HFF-Myc (cell line): ENCODE data around the gene FAM89B.

Experiments
- DNase-seq: peaks from one replicate; pipeline ENCODE4 v3.0.0-alpha.2; 2011; ENCODE audit warnings: low read depth; ENCODE audit errors: extremely low read depth
- H3K4me3 ChIP-seq: replicated peaks from 2 replicates; pipeline ENCODE4 v1.5.1; 2011; ENCODE audit warnings: low read depth, mild to moderate bottlenecking, control low read depth, low read length
- CTCF ChIP-seq: IDR thresholded peaks from 2 replicates; pipeline ENCODE4 v1.5.1; 2012; ENCODE audit warnings: mild to moderate bottlenecking, low read depth, low read length, control low read depth; ENCODE audit errors: missing control alignments

FAM89B gene

DNA sequence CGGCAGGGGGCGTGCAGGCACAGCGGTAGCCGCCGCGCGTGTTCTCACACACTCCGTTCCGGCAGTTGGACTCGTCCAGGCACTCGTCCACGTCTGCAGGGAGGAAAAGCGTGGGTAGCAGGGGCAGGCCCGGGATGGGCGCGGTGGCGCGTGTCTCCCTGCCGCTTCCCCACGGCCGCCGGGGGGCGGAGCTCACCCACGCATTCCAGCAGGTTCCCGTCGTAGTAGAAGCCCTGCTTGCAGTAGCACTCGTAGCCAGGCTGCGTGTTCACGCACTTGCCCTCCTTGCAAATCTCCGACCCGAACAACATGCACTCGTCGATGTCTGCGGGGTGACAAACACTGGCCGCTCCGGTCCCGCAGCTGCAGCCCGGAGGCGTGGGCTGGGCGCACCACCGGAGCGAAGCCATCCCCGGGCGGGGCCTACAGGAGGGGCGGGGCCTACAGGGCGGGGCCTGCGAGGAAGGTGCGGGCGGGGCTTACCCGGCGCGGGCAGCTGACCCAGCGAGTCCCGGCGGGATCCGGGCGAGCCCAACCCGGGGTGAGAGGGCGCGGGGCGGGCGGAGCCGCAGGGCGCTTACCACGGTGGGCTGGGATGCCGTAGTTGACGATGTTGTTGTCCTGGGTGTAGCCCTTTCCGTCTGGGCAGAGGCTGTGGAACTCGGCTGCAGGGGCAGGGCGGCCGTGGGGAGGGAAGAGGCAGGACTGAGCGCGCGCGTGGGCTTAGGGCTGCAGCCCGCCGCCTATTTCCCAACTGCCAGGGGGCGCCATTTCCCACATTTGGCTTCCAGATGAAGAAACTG lies 31.8 kb upstream of the FAM89B start:
- H3K4me3 ChIP-seq, result peak overlapping the region; percentile 50
- peak; percentile 74 for TF ChIP-seq CTCF
- DNase-seq, result peak; percentile 35

DNA sequence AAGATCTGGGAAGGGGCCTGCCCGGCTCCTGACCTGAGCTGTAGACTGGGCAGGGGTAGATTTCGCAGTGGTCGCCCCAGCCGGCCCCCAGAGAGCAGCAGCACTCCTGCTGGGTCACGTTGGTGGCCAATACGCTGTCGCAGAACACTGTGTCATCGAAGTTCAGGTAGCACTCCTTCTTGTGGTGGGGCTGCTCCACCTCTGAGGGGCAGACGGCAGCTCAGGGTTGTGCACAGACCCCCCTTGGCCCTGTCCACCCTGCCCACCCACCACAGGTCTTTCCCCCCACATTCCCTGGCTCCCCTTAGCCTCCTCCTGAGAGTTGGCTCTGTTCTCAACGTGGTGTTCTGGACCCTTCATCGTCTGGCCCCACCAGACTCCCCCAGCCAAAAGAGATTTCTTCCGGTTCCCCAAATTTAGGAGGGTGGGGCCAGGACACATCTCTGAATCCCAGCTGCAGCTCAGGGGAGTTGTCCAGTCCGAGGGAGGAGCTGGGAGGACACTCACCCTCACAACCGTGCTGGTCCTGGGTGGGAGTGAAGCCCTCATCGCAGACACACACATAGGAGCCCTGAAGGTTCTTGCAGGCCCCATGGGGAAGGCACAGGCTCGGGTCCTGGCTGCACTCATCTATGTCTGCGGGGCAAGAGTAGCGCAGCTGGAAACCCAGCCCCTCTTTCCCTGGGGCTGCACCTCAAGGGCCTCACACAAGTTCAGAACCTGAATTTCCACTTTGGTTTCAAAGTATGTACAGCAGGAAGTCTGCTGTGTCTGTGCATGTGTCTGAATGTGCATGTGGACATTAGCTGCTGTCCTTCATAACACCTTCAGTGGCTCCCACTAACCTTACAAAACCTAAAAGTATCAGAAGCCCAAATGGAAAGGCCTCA lies 31.0 kb upstream of the FAM89B start:
- DNase-seq, result no peak
- TF ChIP-seq CTCF, result no peak

GRCh38 chr11:65542738-65543390 lies 29.5 kb upstream of the FAM89B start:
- DNase-seq, result no peak
- no peak overlapping the region for H3K4me3 ChIP-seq
- no peak for TF ChIP-seq CTCF

More for the DNA sequence above, 31.0 kb upstream of the FAM89B start:
- peak overlapping the region; percentile 50 for H3K4me3 ChIP-seq

- no peak overlapping the region for H3K4me3 ChIP-seq
Measured at GRCh38 chr11:65545853-65546216, 26.5 kb upstream of the FAM89B start.

GRCh38 chr11:65546217-65546958 lies 25.9 kb upstream of the FAM89B start:
- H3K4me3 ChIP-seq, result no peak overlapping the region
- TF ChIP-seq CTCF, result no peak
- DNase-seq, result no peak

More at GRCh38 chr11:65545853-65546216, 26.5 kb upstream of the FAM89B start:
- no peak for DNase-seq
- no peak for TF ChIP-seq CTCF

- no peak for TF ChIP-seq CTCF
- no peak overlapping the region for H3K4me3 ChIP-seq
- DNase-seq, result no peak
Measured at GRCh38 chr11:65547446-65548125, 24.8 kb upstream of the FAM89B start.
